GM21447 (cell line): ENCODE results near the gene AGAP1.

ENCODE experiments used
- ATAC-seq: cut with Tn5 transposase; IDR thresholded peaks from one replicate; pipeline ENCODE4 v1.9.1; 2021; ENCODE audit not compliant: unreplicated experiment

AGAP1 gene

DNA sequence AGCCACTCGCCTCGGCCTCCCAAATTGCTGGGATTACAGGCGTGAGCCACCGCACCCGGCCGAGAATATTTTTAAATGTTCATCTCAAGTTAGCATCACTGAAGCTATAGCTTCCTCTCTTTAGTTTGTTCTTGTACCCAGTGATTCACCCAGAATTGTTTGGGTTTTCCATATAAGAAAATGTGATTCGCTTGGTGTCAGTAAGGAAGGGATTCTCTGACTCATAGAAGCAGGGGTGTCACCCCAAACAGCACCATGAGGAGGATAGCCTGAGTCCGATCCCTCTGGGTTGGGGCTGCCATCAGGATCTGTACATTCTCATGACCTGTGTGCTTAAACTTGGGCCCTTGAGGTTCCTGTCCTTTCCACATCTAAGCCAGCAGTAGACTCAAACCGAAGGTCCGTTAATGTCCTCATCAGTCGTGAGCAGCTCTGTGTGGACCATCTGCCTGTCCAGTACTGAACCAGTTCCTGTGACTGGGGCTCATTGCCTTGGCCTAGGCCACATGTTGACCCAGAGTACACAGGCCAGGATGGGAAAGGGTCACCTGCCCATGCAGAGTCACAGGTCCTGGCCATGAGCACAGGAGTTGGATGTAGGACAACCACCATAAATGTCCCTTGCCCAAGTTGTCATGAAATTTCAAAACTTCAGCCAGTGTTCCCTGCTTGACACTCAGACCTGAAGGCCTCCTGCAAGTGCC lies 362.5 kb downstream of the AGAP1 start:
- no peak for ATAC-seq

DNA sequence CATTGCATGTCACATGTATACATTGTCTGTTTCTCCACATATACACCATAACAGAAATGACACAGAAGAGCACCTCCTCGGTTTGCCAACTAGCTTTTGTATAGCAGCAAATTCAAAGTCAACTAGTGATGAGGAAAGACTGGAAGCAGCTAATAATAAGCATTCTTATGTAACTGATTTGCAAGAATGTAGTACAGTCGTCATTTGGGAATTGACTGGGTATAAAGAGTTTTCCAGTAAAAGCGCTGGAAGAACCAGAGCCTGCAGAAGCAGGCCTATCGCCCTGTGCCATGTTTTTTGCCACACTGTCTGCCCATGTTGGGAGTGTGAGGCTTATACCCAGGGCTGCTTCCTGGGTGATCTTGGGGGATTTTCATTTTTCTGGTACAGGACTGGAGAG lies 363.8 kb downstream of the AGAP1 start:
- ATAC-seq = no peak

GRCh38 chr2:235858881-235859280 lies 365.0 kb downstream of the AGAP1 start:
- ATAC-seq = no peak

GRCh38 chr2:235859651-235860050 lies 365.8 kb downstream of the AGAP1 start:
- no peak for ATAC-seq

- ATAC-seq = no peak
Observed at GRCh38 chr2:235860111-235860510, 366.3 kb downstream of the AGAP1 start.

DNA sequence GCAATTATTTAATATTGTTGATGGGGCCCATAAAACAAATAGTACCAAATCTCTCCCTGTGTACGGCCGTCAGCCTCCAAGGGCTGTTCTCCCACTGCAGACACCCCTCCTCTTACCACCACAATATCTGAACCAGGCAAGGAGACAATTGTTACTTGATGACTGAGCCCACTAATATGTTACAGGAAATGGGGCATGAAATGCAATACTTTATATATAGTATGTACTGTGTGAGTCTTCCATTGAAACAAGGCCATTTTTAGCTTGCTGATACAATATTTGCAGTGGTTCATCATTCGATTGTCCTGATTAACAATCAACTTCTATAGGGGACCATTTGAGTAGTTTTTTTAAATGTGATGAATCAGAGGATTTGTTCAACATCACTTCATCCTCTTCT lies 367.0 kb downstream of the AGAP1 start:
- ATAC-seq = no peak

DNA sequence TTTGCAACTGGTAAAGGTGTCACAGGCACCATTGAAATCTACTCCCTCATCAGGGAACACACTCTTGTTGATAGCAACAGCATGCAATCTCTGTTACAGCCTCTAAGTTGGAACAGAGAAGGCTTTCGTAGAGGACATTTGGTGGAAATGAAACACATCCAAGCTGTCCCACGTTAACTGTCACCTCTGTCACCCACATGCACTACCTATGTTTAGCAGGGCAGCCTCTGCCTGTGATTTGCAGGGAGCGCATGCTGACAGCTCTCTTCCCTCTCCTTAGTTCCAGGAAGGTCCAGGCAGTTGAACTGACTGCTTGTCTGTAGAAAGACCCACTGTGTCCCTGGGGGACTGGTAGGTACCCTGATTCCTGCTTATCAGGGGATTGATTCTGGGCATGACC lies 367.5 kb downstream of the AGAP1 start:
- no peak for ATAC-seq

- no peak for ATAC-seq
Observed at GRCh38 chr2:235863414-235863813, 369.6 kb downstream of the AGAP1 start.

GRCh38 chr2:235864302-235864701 lies 370.5 kb downstream of the AGAP1 start:
- ATAC-seq = no peak

DNA sequence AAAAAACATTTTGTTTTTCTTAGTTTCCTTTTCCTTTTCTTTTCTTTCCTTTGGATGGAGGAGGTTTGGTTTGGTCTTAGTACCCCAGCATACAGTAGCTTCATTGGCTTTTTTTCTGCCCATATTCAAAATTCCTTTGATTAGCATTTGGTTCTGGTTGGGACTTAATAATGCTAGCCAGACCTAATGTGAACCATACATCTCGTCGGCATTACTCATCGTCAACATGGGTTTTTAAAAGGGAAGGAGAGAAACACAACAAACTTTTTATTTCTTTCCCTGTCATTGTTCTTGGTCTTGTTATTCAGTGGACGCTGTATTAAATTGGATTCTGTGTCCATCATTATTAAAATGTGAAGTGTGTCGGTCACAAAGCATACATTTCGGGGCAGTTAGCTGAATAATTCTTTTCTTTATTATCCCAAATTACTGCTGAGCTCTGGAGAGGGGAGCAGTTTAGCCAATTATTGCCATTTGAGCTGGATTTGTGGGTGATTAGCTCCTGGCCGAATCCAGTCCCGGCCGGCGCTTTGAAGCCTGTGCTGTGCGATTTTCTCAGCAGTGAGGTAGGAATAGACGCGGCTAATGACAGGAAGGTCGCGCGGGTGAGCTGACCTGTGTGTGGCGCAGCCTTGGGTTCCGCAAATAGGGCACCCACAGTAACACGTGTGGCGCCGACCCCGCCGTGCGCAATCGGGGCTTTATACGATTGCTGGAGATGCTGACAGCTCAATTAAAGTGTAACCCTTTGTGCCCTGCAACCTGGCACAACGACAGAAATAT lies 371.1 kb downstream of the AGAP1 start:
- ATAC-seq = no peak

DNA sequence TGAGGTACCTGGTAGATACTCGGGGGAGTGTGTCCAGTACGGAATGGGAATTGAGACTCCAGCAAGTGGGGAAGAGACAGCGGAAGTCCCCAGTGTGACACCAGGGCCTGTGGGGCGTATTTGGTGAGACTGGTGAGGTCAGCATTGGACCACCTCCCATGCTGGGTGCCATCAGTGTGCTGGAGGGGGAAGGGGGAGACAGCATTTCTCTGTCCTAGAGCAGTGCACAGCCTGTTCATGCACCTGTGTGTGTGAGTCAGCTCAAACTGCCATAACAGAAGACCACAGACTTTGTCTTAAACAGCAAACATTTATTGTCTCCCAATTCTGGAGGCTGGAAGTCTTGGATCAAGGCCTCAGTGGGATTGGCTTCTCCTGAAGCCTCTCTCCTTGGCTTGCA lies 372.5 kb downstream of the AGAP1 start:
- ATAC-seq = no peak

- ATAC-seq = no peak
Observed at GRCh38 chr2:235868224-235868623, 374.4 kb downstream of the AGAP1 start.

- ATAC-seq = no peak
Observed at GRCh38 chr2:235868645-235869044, 374.8 kb downstream of the AGAP1 start.

GRCh38 chr2:235870515-235870914 lies 376.7 kb downstream of the AGAP1 start:
- no peak for ATAC-seq

GRCh38 chr2:235876099-235876679 lies 382.3 kb downstream of the AGAP1 start:
- no peak for ATAC-seq

- ATAC-seq = no peak
Observed at GRCh38 chr2:235877275-235877802, 383.5 kb downstream of the AGAP1 start.

DNA sequence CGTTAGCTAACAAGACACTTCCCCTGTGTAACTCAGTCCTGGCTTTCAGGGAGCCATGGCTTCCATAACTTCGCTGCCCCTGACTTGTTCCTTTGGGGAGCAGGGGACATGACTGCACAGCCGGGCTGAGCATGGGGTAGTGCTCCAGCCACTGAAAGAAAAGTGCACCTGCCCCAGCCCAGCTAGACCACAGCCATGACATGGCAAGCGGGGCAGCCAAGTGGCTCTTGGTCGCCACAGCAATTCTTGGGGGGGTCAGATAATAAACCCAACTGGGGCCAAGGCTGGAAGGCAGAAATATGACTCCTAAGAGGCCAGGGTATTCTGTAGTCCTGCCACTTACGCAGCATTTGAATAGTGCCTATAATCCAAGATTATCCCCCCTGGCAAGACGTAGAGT lies 385.3 kb downstream of the AGAP1 start:
- ATAC-seq = no peak

GRCh38 chr2:235883675-235884074 lies 389.8 kb downstream of the AGAP1 start:
- no peak for ATAC-seq

GRCh38 chr2:235889302-235889630 lies 395.4 kb downstream of the AGAP1 start:
- no peak for ATAC-seq

DNA sequence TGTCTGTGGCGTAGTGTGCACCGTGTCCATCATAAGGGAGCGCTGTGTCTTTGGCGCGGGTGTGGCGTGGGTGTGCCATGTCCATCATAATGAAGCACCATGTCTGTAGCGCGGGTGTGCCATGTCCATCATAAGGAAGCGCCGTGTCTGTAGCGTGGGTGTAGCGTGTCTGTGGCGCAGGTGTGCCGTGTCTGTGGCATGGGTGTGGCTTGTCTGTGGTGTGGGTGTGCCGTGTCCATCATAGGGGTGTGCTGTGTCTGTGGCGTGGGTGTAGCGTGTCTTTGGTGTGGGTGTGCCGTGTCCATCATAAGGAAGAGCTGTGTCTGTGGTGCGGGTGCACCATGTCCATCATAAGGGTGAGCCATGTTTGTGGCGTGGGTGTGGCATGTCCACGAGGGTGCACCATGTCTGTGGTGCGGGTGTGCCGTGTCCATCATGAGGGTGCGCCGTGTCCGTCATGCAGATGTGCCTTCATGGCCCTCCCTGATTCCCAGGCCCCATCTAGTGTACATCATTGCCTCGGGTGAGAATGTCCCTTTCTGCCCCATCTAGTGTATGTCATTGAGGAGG lies 399.4 kb downstream of the AGAP1 start:
- no peak for ATAC-seq

GRCh38 chr2:235894839-235895238 lies 401.0 kb downstream of the AGAP1 start:
- no peak for ATAC-seq

- no peak for ATAC-seq
Observed at GRCh38 chr2:235896061-235896460, 402.2 kb downstream of the AGAP1 start.
